H1 (cell line): ENCODE data around the gene UBE2E1.

Experiments used
- ATF3 ChIP-seq: IDR thresholded peaks from 2 replicates; pipeline ENCODE4 v1.6.1; 2011; ENCODE audit warnings: low read depth, mild to moderate bottlenecking, low read length; ENCODE audit not compliant: insufficient read depth
- BCL11A ChIP-seq, 2 experiments: IDR thresholded peaks; one replicate each; pipeline ENCODE4 v1.6.1; 2011; ENCODE audit warnings: low read depth in 2 of 2, low read length in 2 of 2, mild to moderate bottlenecking in 2 of 2
- CHD2 ChIP-seq: IDR thresholded peaks from 2 replicates; pipeline ENCODE4 v1.6.1; 2012; ENCODE audit warnings: low read length, improper control_type of control experiment
- CTCF ChIP-seq, 3 experiments: IDR thresholded peaks; 1 replicate in 2 of 3; 2 replicates in 1 of 3; pipeline versions ENCODE4 v1.5.1 to v1.6.1; 2011; ENCODE audit warnings: low read length in 3 of 3, mild to moderate bottlenecking in 3 of 3, inconsistent platforms in 2 of 3, low read depth in 1 of 3, moderate library complexity in 1 of 3; ENCODE audit not compliant: insufficient read depth in 1 of 3; ENCODE audit errors: control extremely low read depth in 1 of 3
- MAFK ChIP-seq: IDR thresholded peaks from 2 replicates; pipeline ENCODE4 v1.6.1; 2012; ENCODE audit warnings: low read depth, mild to moderate bottlenecking, improper control_type of control experiment, low read length
- MAX ChIP-seq: IDR thresholded peaks from 2 replicates; pipeline ENCODE4 v1.6.1; 2012; ENCODE audit warnings: inconsistent platforms
- POLR2A ChIP-seq, 2 experiments: IDR thresholded peaks; 1 replicate in 1 of 2; 2 replicates in 1 of 2; pipeline ENCODE4 v1.6.1; 2011; ENCODE audit warnings: low read depth in 2 of 2, low read length in 2 of 2, mild to moderate bottlenecking in 2 of 2; ENCODE audit errors: control extremely low read depth in 1 of 2
- SIN3A ChIP-seq, 2 experiments: IDR thresholded peaks in 1 of 2; conservative IDR thresholded peaks in 1 of 2; 2 replicates each; pipeline ENCODE4 v1.6.1; 2011 to 2012; ENCODE audit warnings: low read length in 2 of 2, improper control_type of control experiment in 1 of 2, low read depth in 1 of 2, mild to moderate bottlenecking in 1 of 2
- USF2 ChIP-seq: IDR thresholded peaks from 2 replicates; pipeline ENCODE4 v1.6.1; 2011; ENCODE audit warnings: low read length, improper control_type of control experiment

GRCh38 chr3:23856286-23856685 is 50.5 kb downstream of the UBE2E1 start:
- TF ChIP-seq CHD2: no peak
- no peak for TF ChIP-seq MAFK
- TF ChIP-seq BCL11A (IDR thresholded peaks at IDR 0.05; ENCODE audit: low read depth in 2 of 2, low read length in 2 of 2): no peak
- TF ChIP-seq CTCF (IDR thresholded peaks at IDR 0.05; ENCODE audit: control extremely low read depth in 1 of 3, insufficient read depth in 1 of 3, low read depth in 1 of 3, low read length in 3 of 3): no peak
- TF ChIP-seq POLR2A (IDR thresholded peaks at IDR 0.05; ENCODE audit: control extremely low read depth in 1 of 2, low read depth in 2 of 2, low read length in 2 of 2): no peak
- TF ChIP-seq MAX: no peak
- no peak for TF ChIP-seq SIN3A (conservative IDR thresholded peaks at IDR 0.05 in 1 of 2, IDR thresholded peaks at IDR 0.05 in 1 of 2; ENCODE audit: low read depth in 1 of 2, low read length in 2 of 2)
- no peak for TF ChIP-seq USF2
- TF ChIP-seq ATF3: no peak
